HepG2 (cell line): ENCODE results near the gene PGM2. TPM values are rescaled to one million over a fixed set of nuclear protein-coding genes. Genes with fewer than 3 reads are reported as not detected.

Source experiments
- ATAC-seq: fragments of 200-7000 bp; cut with Tn5 transposase; 3 replicates; pipeline ENCODE4 v1.9.1; 2020; ENCODE audit warnings: mild to moderate bottlenecking, moderate library complexity
- BruUV-seq: library from RNA; stranded (reverse); fragments of 400-500 nt; replicated peaks from 2 replicates; lab custom pipeline; 2021; lab: Mats Ljungman, UMichigan
- CTCF ChIA-PET: fragments of 300-600 bp; formaldehyde crosslinking; extraction: SDS; loops from one replicate; lab custom pipeline; 2021; ENCODE audit warnings: low total read pairs, inconsistent platforms, low intra/inter-chr PET ratio; lab: Yijun Ruan, JAX
- POLR2A ChIA-PET: fragments of 350-600 bp; sonication (Branson Sonifier 250); formaldehyde crosslinking; loops from one replicate; lab custom pipeline; 2020; ENCODE audit warnings: antibody characterized with exemption, inconsistent platforms; lab: Yijun Ruan, JAX
- DNase-seq: peaks from one replicate; pipeline ENCODE4 v3.0.0-alpha.2; 2015; ENCODE audit warnings: low spot score
- FAIRE-seq: peaks from 3 replicates; lab custom pipeline; 2011; peaks lifted over from hg19 to GRCh38; lab: Jason Lieb, UNC
- H2AFZ ChIP-seq: one replicate; pipeline ENCODE4 v1.6.1; 2011; ENCODE audit warnings: low read length, inconsistent platforms
- H3K27ac ChIP-seq: fragments of 300-600 bp; 3 replicates; pipeline ENCODE4 v1.8.0; 2011; ENCODE audit warnings: mixed run types, mild to moderate bottlenecking, mixed read lengths, low read length, inconsistent platforms; ENCODE audit not compliant: insufficient read depth; ENCODE audit errors: extremely low read length
- H3K27me3 ChIP-seq, 2 experiments: fragments of 200-600 bp in 1 of 2; 2 replicates in 1 of 2; 3 replicates in 1 of 2; pipeline versions ENCODE4 v1.6.0 to v1.8.0; 2011; ENCODE audit warnings: low read length in 2 of 2, mild to moderate bottlenecking in 2 of 2, moderate library complexity in 2 of 2, inconsistent platforms in 1 of 2; ENCODE audit not compliant: insufficient read depth in 2 of 2, control insufficient read depth in 1 of 2
- H3K36me3 ChIP-seq, 2 experiments: fragments of 200-600 bp in 1 of 2; replicated peaks in 1 of 2; 2 replicates in 1 of 2; 3 replicates in 1 of 2; pipeline versions ENCODE4 v1.5.1 to v1.8.0; 2011; ENCODE audit warnings: low read length in 2 of 2, inconsistent platforms in 1 of 2; ENCODE audit not compliant: insufficient read depth in 2 of 2, control insufficient read depth in 1 of 2
- H3K4me1 ChIP-seq: 2 replicates; pipeline ENCODE4 v1.5.1; 2012; ENCODE audit warnings: low read length, inconsistent platforms; ENCODE audit not compliant: insufficient read depth
- H3K4me2 ChIP-seq: 2 replicates; pipeline ENCODE4 v1.6.0; 2011; ENCODE audit warnings: low read depth, low read length, inconsistent platforms
- H3K4me3 ChIP-seq, 3 experiments: fragments of 200-600 bp in 1 of 3; sonication (generic), shearing (Covaris generic) in 1 of 3; replicated peaks in 1 of 3; 2 replicates each; pipeline ENCODE4 v1.5.1; 2011 to 2016; ENCODE audit warnings: low read length in 3 of 3, inconsistent platforms in 2 of 3, low read depth in 2 of 3, mild to moderate bottlenecking in 2 of 3, control low read depth in 1 of 3, mixed read lengths in 1 of 3; ENCODE audit not compliant: insufficient read depth in 1 of 3
- H3K79me2 ChIP-seq: one replicate; pipeline ENCODE4 v1.6.1; 2011; ENCODE audit warnings: low read length, inconsistent platforms; ENCODE audit not compliant: insufficient read depth
- H3K9ac ChIP-seq: 2 replicates; pipeline ENCODE4 v1.6.0; 2011; ENCODE audit warnings: mild to moderate bottlenecking, low read depth, low read length, inconsistent platforms; ENCODE audit not compliant: insufficient read depth
- H3K9me3 ChIP-seq: 2 replicates; pipeline ENCODE4 v1.5.1; 2012; ENCODE audit warnings: mild to moderate bottlenecking, low read length
- H4K20me1 ChIP-seq: 2 replicates; pipeline ENCODE4 v1.6.0; 2011; ENCODE audit warnings: inconsistent platforms, mild to moderate bottlenecking, low read length, moderate library complexity; ENCODE audit not compliant: insufficient read depth
- CEBPG ChIP-seq: IDR thresholded peaks from 2 replicates; pipeline ENCODE4 v1.6.1; 2016
- EP300 ChIP-seq, 3 experiments: sonication (generic) in 1 of 3; formaldehyde crosslinking in 1 of 3; IDR thresholded peaks; 2 replicates each; pipeline versions ENCODE4 v1.5.1 to v1.6.1; 2011 to 2020; ENCODE audit warnings: low read depth in 2 of 3, low read length in 2 of 3, borderline replicate concordance in 1 of 3, improper control_type of control experiment in 1 of 3, mild to moderate bottlenecking in 1 of 3, missing genetic modification reagents in 1 of 3, moderate library complexity in 1 of 3
- PHF5A ChIP-seq: IDR thresholded peaks from one replicate; pipeline ENCODE4 v1.6.1; 2018; ENCODE audit warnings: low read depth, missing genetic modification reagents; ENCODE audit not compliant: unreplicated experiment
- RORA ChIP-seq: sonication (generic); formaldehyde crosslinking; IDR thresholded peaks from 2 replicates; pipeline ENCODE4 v1.5.0; 2020; ENCODE audit warnings: mild to moderate bottlenecking, missing genetic modification reagents, moderate library complexity
- SP4 ChIP-seq: sonication (generic); formaldehyde crosslinking; IDR thresholded peaks from 2 replicates; pipeline ENCODE4 v1.8.1; 2023; ENCODE audit warnings: mild to moderate bottlenecking, missing genetic modification reagents
- ZMYM3 ChIP-seq: sonication (generic); formaldehyde crosslinking; IDR thresholded peaks from 2 replicates; pipeline ENCODE4 v1.5.1; 2020; ENCODE audit warnings: mild to moderate bottlenecking, missing genetic modification reagents
- ZNF687 ChIP-seq: sonication (generic); formaldehyde crosslinking; IDR thresholded peaks from 2 replicates; pipeline ENCODE4 v1.5.1; 2020; ENCODE audit warnings: mild to moderate bottlenecking, missing genetic modification reagents, moderate library complexity
- WGBS: methylation state at CpG from one replicate; pipeline ENCODE4 v1.1.6; 2017; ENCODE audit warnings: low lambda C conversion rate; 5-methylcytosine and 5-hydroxymethylcytosine counted together
- in situ Hi-C: cut with HindIII; loops from 2 replicates; pipeline ENCODE4 v1.10.0; 2017; ENCODE audit warnings: low pct_unique_long_range_greater_than_20kb; ENCODE audit not compliant: extremely low pct_ligation_motif_present
- intact Hi-C: fragments of 100-400 bp; cut with micrococcal nuclease; formaldehyde crosslinking; loops from one replicate; pipeline ENCODE4 v1.10.0; 2022; ENCODE audit not compliant: unreplicated experiment
- polyA plus RNA-seq, 8 experiments: library from polyadenylated mRNA; depleted of rRNA in 3 of 8; stranded (reverse) in 7 of 8; unstranded in 1 of 8; fragments of >200 nt; fragmentation: Illumina TruSeq in 4 of 8; extraction: Trizol in 4 of 8; gene quantifications; 2 replicates each; pipeline versions ENCODE4 v1.2.1 to v1.2.3, GENCODE V29; 2011 to 2016; ENCODE audit warnings: low read depth in 4 of 8, missing spikeins in 1 of 8, mixed read lengths in 1 of 8; ENCODE audit not compliant: insufficient read depth in 1 of 8
- total RNA-seq, 5 experiments: library from RNA; depleted of rRNA; stranded (reverse); fragments of >200 nt; fragmentation: Illumina TruSeq; extraction: Trizol; gene quantifications; 2 replicates each; pipeline ENCODE4 v1.2.3, GENCODE V29; 2016; ENCODE audit warnings: low read depth in 1 of 5
- TF ChIP-seq, protein P1 (sequence below): sonication (generic); formaldehyde crosslinking; IDR thresholded peaks from 2 replicates; pipeline ENCODE4 v1.8.1; 2023; ENCODE audit warnings: mild to moderate bottlenecking, missing genetic modification reagents

Gene PGM2
- total and polyA plus RNA-seq, 2 of the 13 experiments (the other 11 are each of a cell fraction or from before 2014, with no cell fraction given) = 14.6 to 36.9 TPM

DNA sequence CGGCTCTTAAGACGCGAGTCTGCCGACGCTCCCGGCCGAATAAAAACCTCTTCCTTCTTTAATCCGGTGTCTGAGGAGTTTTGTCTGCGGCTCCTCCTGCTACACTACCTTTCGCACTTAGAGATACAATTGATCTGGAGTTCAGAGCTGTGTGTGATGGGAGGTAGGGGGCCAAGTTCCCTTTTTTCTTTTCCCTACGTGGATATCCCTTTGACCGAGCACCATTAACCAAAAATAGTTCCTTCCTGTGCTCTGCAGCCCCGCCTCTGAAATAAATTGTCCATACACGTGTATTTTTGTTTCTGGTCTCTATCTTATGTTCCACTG lies 555 bp upstream of the PGM2 start:
- BruUV-seq = TSS peak; percentile 65
- peaks cover 4% of the 10 kb centered on the region for H3K79me2 ChIP-seq
- no peak for TF ChIP-seq CEBPG
- no peak for TF ChIP-seq EP300 (IDR thresholded peaks at IDR 0.05; ENCODE audit: low read depth in 2 of 2, low read length in 2 of 2)
- no peak for TF ChIP-seq EP300 (CRISPR knock-in tag; IDR thresholded peaks at IDR 0.05; ENCODE audit: borderline replicate concordance)
- TF ChIP-seq RORA (CRISPR knock-in tag) = 0 out of 2 replicates have a peak, but pooled peaks have one; percentile 62
- H3K4me1 ChIP-seq = peaks cover 31% of the 10 kb centered on the region
- H3K27ac ChIP-seq = peak overlapping the region; percentile 14
- peak overlapping the region; percentile 7 for H2AFZ ChIP-seq
- DNase-seq = no peak
- H3K36me3 ChIP-seq = peaks cover 1 to 6% of the 10 kb centered on the region in 2 experiments; a peak in 3 of 5 replicates
- whole genome bisulfite sequencing = under 1% methylated on average over 14 of the region's 14 CpGs
- peak overlapping the region; percentile 63 to 89 (median 71) for H3K4me3 ChIP-seq
- H3K9me3 ChIP-seq = no peaks in the 10 kb centered on the region
- no peaks in the 10 kb centered on the region for H4K20me1 ChIP-seq
- in situ Hi-C loops (no loop called here), intact Hi-C loops (loop anchor here (1.0 to 2.0 kb wide), 2 partner anchors 151 to 209 kb away; no protein-coding TSS in a partner anchor)
- CTCF ChIA-PET = interaction anchor here (0.6 kb wide), 1 partner anchor 22 kb away, joined by 3 read pairs; no protein-coding TSS in a partner anchor
- peak overlapping the region; percentile 90 for H3K4me2 ChIP-seq
- H3K9ac ChIP-seq = peak overlapping the region; percentile 71
- H3K27me3 ChIP-seq = no peaks in the 10 kb centered on the region
- POLR2A ChIA-PET = interaction anchor here (1.0 kb wide), 1 partner anchor 16 kb away, joined by 6 read pairs; no protein-coding TSS in a partner anchor
- peak; percentile 40 for ATAC-seq
- FAIRE-seq = no peak

DNA sequence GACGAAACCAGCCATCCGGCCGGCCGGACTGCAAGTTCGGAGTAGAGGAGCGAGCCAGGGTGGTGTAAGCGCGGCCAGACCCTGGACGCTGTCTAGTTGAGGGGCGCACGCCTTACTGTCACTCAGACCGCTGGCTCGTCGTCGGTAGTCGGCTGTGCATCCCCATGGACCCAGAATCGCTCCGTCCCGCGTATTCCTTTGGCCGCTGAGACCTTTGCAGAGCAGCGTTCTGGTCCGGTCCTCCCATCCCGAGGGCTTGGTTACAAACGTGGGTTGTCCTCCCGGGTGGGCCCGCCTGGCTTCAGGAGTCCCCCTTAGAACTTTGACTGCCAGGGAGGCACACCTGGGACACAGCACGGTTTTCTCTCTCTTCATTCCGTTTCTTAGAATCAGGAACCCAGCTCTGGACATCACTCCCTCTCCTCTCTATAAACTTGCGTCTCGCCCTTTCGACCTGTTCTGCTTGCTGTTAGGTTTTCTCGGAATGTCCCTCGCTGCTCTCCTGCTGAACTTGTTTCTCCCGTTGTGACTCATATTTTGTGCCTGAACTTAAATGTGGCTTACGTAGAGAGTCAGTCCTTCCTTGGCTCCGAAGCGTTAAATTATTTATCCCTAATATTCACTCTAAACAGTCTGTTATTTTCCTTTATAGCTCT lies 672 bp downstream of the PGM2 start:
- ATAC-seq (peak; percentile 76), FAIRE-seq (no peak), DNase-seq (no peak)
- no peaks in the 10 kb centered on the region for H3K27me3 ChIP-seq
- peaks cover 2 to 17% of the 10 kb centered on the region in 2 experiments; a peak in 3 of 5 replicates for H3K36me3 ChIP-seq
- H3K4me1 ChIP-seq = peaks cover 28% of the 10 kb centered on the region
- 5% methylated on average over 28 of the region's 38 CpGs for WGBS
- H3K79me2 ChIP-seq = peaks cover 4% of the 10 kb centered on the region
- H2AFZ ChIP-seq = peak overlapping the region; percentile 60
- ChIA-PET CTCF (no interaction called here), POLR2A (interaction anchor here (1.0 kb wide), 1 partner anchor 17 kb away, joined by 6 read pairs; no protein-coding TSS in a partner anchor)
- no TSS peak for BruUV-seq
- H4K20me1 ChIP-seq = no peaks in the 10 kb centered on the region
- intact Hi-C loops = loop anchor here (2.0 kb wide), 1 partner anchor 150 kb away; no protein-coding TSS in a partner anchor
- peak overlapping the region; percentile 39 for H3K27ac ChIP-seq
- in situ Hi-C loops = no loop called here
- H3K9me3 ChIP-seq = no peaks in the 10 kb centered on the region
- H3K4me2 ChIP-seq = peak overlapping the region; percentile 90
- H3K9ac ChIP-seq = peak overlapping the region; percentile 71
- H3K4me3 ChIP-seq = peak overlapping the region; percentile 63 to 89 (median 71)
- TF ChIP-seq, protein P1, sequence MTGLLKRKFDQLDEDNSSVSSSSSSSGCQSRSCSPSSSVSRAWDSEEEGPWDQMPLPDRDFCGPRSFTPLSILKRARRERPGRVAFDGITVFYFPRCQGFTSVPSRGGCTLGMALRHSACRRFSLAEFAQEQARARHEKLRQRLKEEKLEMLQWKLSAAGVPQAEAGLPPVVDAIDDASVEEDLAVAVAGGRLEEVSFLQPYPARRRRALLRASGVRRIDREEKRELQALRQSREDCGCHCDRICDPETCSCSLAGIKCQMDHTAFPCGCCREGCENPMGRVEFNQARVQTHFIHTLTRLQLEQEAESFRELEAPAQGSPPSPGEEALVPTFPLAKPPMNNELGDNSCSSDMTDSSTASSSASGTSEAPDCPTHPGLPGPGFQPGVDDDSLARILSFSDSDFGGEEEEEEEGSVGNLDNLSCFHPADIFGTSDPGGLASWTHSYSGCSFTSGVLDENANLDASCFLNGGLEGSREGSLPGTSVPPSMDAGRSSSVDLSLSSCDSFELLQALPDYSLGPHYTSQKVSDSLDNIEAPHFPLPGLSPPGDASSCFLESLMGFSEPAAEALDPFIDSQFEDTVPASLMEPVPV = 0 out of 2 replicates have a peak, but pooled peaks have one; percentile 9
- peak; percentile 43; the same call in 1 of the 2 replicates for TF ChIP-seq ZMYM3 (CRISPR knock-in tag)
- TF ChIP-seq PHF5A = no peak
- TF ChIP-seq SP4 = no peak
- TF ChIP-seq ZNF687 (CRISPR knock-in tag) = peak; percentile 27; the same call in 1 of the 2 replicates
